GM13976 (cell line): ENCODE results near the gene SLC26A11.

Source experiments
- DNase-seq: peaks from one replicate; pipeline ENCODE4 v3.0.0; 2012; ENCODE audit warnings: low spot score
- in situ Hi-C: fragments of 300-500 bp; cut with MboI; formaldehyde crosslinking; loops from one replicate; pipeline ENCODE4 v1.12.0; 2022; ENCODE audit warnings: low sequenced_read_pairs, mixed read lengths, inconsistent platforms; ENCODE audit not compliant: unreplicated experiment
- TF ChIP-seq, protein P1 (sequence below): IDR thresholded peaks from 2 replicates; pipeline ENCODE4 v1.5.1; 2012; ENCODE audit warnings: borderline replicate concordance, mild to moderate bottlenecking; ENCODE audit not compliant: insufficient read depth; ENCODE audit errors: extremely low read depth, missing control alignments, control extremely low read depth

Gene SLC26A11

DNA sequence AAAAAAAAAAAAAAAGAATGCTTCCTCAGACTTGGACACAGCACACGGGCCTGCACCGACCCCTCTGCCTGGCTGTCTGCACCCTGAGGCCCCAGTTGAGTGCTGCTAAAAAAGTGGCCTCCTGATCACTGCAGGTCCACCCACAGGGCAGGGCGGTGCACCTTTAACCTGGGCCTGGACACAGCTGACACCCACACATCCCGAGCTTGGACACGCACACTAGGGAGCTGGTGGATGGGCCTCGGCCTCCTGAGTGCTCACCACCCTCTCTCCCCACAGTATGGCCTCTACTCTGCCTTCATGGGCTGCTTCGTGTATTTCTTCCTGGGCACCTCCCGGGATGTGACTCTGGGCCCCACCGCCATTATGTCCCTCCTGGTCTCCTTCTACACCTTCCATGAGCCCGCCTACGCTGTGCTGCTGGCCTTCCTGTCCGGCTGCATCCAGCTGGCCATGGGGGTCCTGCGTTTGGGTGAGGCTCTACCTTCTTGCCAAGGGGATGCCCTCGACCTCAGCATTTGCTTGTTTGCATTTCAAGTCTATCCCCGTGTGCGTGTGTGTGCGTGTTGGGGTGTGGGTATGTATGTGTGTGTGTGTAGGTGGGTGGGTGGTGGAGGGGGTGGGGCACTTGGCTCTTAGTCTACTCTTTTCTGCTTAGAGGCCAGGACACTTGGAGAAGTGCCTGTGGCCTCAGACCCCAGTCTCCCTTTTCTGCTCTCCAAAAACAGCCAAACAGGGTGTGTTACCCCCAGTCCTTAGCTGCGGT lies 2.3 kb downstream of the SLC26A11 start:
- TF ChIP-seq, protein P1, sequence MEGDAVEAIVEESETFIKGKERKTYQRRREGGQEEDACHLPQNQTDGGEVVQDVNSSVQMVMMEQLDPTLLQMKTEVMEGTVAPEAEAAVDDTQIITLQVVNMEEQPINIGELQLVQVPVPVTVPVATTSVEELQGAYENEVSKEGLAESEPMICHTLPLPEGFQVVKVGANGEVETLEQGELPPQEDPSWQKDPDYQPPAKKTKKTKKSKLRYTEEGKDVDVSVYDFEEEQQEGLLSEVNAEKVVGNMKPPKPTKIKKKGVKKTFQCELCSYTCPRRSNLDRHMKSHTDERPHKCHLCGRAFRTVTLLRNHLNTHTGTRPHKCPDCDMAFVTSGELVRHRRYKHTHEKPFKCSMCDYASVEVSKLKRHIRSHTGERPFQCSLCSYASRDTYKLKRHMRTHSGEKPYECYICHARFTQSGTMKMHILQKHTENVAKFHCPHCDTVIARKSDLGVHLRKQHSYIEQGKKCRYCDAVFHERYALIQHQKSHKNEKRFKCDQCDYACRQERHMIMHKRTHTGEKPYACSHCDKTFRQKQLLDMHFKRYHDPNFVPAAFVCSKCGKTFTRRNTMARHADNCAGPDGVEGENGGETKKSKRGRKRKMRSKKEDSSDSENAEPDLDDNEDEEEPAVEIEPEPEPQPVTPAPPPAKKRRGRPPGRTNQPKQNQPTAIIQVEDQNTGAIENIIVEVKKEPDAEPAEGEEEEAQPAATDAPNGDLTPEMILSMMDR: no peak
- in situ Hi-C loops: no loop called here
- DNase-seq: no peak

- in situ Hi-C loops: no loop called here
- TF ChIP-seq, protein P1: no peak
- no peak for DNase-seq
Measured at GRCh38 chr17:80223142-80223815, 3.1 kb downstream of the SLC26A11 start.

DNA sequence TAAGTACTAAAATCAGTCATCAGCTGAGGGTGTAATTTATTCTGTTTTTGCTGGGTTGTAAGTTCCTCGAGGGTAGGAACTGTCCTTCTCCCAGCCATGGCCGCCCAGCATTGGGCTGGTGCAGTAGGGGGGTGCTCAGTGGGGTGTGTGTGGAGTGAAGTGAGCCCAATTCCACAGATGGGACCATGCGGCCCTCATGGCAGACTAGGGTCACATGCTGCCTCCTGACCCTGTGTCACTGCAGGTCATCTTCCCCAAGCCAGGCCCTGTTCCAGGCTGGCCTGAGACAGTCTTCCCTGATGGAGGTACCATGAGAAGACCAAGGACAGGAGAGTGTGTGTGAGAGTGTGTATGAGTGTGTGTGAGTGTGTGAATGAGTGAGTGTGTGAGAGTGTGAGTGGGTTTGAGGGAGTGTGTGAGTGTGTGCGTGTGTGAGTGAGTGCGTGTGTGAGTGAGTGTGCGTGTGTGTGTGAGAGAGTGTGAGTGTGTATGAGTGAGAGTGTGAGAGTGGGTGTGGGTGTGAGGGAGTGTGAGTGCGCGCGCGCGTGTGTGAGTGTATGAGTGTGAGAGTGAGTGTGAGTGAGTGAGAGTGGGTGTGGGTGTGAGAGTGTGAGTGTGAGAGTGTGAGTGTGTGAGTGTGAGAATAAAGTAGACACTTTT lies 3.7 kb downstream of the SLC26A11 start:
- DNase-seq: no peak
- in situ Hi-C loops: no loop called here
- TF ChIP-seq, protein P1: no peak

DNA sequence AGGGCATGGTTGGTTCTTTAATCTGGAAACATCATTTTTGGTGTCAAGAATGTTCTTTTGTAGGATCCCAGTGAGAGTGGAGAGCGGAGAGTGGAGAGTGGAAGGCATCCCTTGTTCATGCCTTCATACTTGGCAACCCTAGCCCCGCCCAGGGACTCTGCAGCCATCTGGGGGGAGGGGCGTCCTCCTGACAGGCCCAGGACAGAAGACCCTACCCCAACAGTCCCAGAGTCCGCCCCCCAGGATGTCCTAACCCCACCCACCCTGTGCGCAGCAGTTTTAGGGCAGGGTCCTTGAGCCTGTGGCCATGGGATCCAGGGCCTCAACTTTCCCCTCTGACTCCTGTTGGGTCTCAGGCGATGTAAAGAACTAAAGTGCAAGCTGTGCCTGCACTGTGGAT lies 4.5 kb downstream of the SLC26A11 start:
- TF ChIP-seq, protein P1: no peak
- no peak for DNase-seq
- in situ Hi-C loops: no loop called here

GRCh38 chr17:80225230-80225629 lies 5.0 kb downstream of the SLC26A11 start:
- TF ChIP-seq, protein P1: no peak
- no peak for DNase-seq
- in situ Hi-C loops: no loop called here

DNA sequence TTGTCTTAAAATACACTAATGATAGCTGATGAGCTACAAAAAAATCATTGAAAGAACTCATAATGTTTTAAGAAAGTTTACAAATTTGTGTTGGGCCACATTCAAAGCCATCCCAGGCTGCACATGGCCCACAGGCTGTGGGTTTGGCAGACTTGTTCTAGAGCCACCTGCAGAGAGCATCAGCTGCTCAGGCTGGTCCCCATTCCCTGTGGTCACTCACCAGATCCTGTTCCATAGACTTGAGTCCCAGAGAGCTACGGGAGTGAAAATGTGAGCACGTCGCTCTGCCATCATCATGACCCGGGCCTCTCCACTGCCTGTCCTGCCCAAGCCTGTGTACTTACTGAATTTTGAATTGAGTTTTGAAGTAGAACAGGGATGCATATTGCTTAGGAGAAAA lies 6.9 kb downstream of the SLC26A11 start:
- in situ Hi-C loops: no loop called here
- TF ChIP-seq, protein P1: no peak
- DNase-seq: no peak
